WTC11 (cell line): ENCODE data around the gene INS. TPM values are rescaled to one million over a fixed set of nuclear protein-coding genes. Genes with fewer than 3 reads are reported as not detected.

Experiments used
- ATAC-seq: fragments of 200-7000 bp; cut with Tn5 transposase; 2 replicates; pipeline ENCODE4 v1.10.0; 2021; ENCODE audit warnings: mild to moderate bottlenecking, moderate library complexity
- CTCF ChIA-PET: fragments of 300-600 bp; sonication (Branson Sonifier 250); formaldehyde crosslinking; loops from one replicate; lab custom pipeline; 2021; ENCODE audit warnings: antibody characterized with exemption; lab: Charles Lee
- POLR2A ChIA-PET: fragments of 350-600 bp; sonication (Branson Sonifier 250); formaldehyde crosslinking; loops from one replicate; lab custom pipeline; 2021; ENCODE audit warnings: antibody characterized with exemption; lab: Charles Lee
- DNase-seq: peaks from one replicate; pipeline ENCODE4 v3.0.0; 2021; ENCODE audit warnings: low spot score
- H3K27ac Mint-ChIP-seq: 2 replicates; pipeline ENCODE4 v1.8.0; 2021; ENCODE audit warnings: mixed read lengths
- H3K27me3 Mint-ChIP-seq: 2 replicates; pipeline ENCODE4 v1.8.0; 2021; ENCODE audit warnings: low read depth, mild to moderate bottlenecking, moderate library complexity, mixed read lengths
- H3K36me3 Mint-ChIP-seq: 2 replicates; pipeline ENCODE4 v1.8.0; 2021; ENCODE audit warnings: mixed read lengths
- H3K4me1 Mint-ChIP-seq: 2 replicates; pipeline ENCODE4 v1.8.0; 2022; ENCODE audit warnings: mixed read lengths
- H3K4me3 Mint-ChIP-seq: 2 replicates; pipeline ENCODE4 v1.8.0; 2021; ENCODE audit warnings: mild to moderate bottlenecking, moderate library complexity, mixed read lengths
- H3K9me3 Mint-ChIP-seq: 2 replicates; pipeline ENCODE4 v1.8.0; 2021; ENCODE audit warnings: mixed read lengths
- FOXJ3 ChIP-seq: sonication (generic); formaldehyde crosslinking; IDR thresholded peaks from 2 replicates; pipeline ENCODE4 v1.9.0; 2021; ENCODE audit warnings: missing genetic modification reagents, mild to moderate bottlenecking, borderline replicate concordance
- FOXK1 ChIP-seq: sonication (generic); formaldehyde crosslinking; IDR thresholded peaks from 2 replicates; pipeline ENCODE4 v1.8.0; 2022; ENCODE audit warnings: mild to moderate bottlenecking, moderate library complexity, missing genetic modification reagents
- JAZF1 ChIP-seq: fragments of 250-450 bp; sonication (Bioruptor Pico); IDR thresholded peaks from 2 replicates; pipeline ENCODE4 v1.9.0; 2021; ENCODE audit warnings: moderate library complexity, mild to moderate bottlenecking, inconsistent platforms
- JUN ChIP-seq: sonication (generic); formaldehyde crosslinking; IDR thresholded peaks from 2 replicates; pipeline ENCODE4 v1.8.0; 2023; ENCODE audit warnings: mild to moderate bottlenecking, missing genetic modification reagents
- KAT7 ChIP-seq: sonication (generic); formaldehyde crosslinking; IDR thresholded peaks from 2 replicates; pipeline ENCODE4 v1.8.1; 2023; ENCODE audit warnings: missing genetic modification reagents, mild to moderate bottlenecking, borderline replicate concordance
- MYBL2 ChIP-seq: sonication (generic); formaldehyde crosslinking; IDR thresholded peaks from 2 replicates; pipeline ENCODE4 v1.8.1; 2023; ENCODE audit warnings: mild to moderate bottlenecking, moderate library complexity, missing genetic modification reagents
- NFE2L1 ChIP-seq: sonication (generic); formaldehyde crosslinking; IDR thresholded peaks from 2 replicates; pipeline ENCODE4 v1.8.1; 2023; ENCODE audit warnings: missing genetic modification reagents
- NFYB ChIP-seq: sonication (generic); formaldehyde crosslinking; conservative IDR thresholded peaks from 2 replicates; pipeline ENCODE4 v1.8.0; 2022; ENCODE audit warnings: low read depth, missing genetic modification reagents
- NR2C2 ChIP-seq: sonication (generic); formaldehyde crosslinking; IDR thresholded peaks from 2 replicates; pipeline ENCODE4 v1.8.0; 2022; ENCODE audit warnings: mild to moderate bottlenecking, missing genetic modification reagents
- RORB ChIP-seq: fragments of 250-450 bp; sonication (Bioruptor Pico); IDR thresholded peaks from 2 replicates; pipeline ENCODE4 v1.9.0; 2021; ENCODE audit warnings: mild to moderate bottlenecking
- SMAD3 ChIP-seq: sonication (generic); formaldehyde crosslinking; IDR thresholded peaks from 2 replicates; pipeline ENCODE4 v1.8.0; 2022; ENCODE audit warnings: missing genetic modification reagents, mild to moderate bottlenecking, borderline replicate concordance
- SMAD4 ChIP-seq: sonication (generic); formaldehyde crosslinking; IDR thresholded peaks from 2 replicates; pipeline ENCODE4 v1.8.0; 2022; ENCODE audit warnings: mild to moderate bottlenecking, missing genetic modification reagents
- TEAD4 ChIP-seq: sonication (generic); formaldehyde crosslinking; IDR thresholded peaks from 2 replicates; pipeline ENCODE4 v1.8.0; 2022; ENCODE audit warnings: mild to moderate bottlenecking, missing genetic modification reagents
- ZNF138 ChIP-seq: sonication (generic); formaldehyde crosslinking; conservative IDR thresholded peaks from 2 replicates; pipeline ENCODE4 v1.8.1; 2022; ENCODE audit warnings: mild to moderate bottlenecking, moderate library complexity, missing genetic modification reagents
- ZNF232 ChIP-seq: sonication (generic); formaldehyde crosslinking; IDR thresholded peaks from 2 replicates; pipeline ENCODE4 v1.8.0; 2022; ENCODE audit warnings: mild to moderate bottlenecking, missing genetic modification reagents
- ZNF396 ChIP-seq: fragments of 250-450 bp; sonication (Bioruptor Pico); IDR thresholded peaks from 2 replicates; pipeline ENCODE4 v1.8.0; 2021; ENCODE audit warnings: mild to moderate bottlenecking, moderate library complexity, borderline replicate concordance
- total RNA-seq: library from RNA; stranded (reverse); gene quantifications from 3 replicates; pipeline ENCODE4 v1.2.3, GENCODE V29; 2021
- TF ChIP-seq, protein P1 (sequence below): fragments of 250-450 bp; sonication (Bioruptor Pico); conservative IDR thresholded peaks from 2 replicates; pipeline ENCODE4 v1.9.0; 2021; ENCODE audit warnings: mild to moderate bottlenecking
- TF ChIP-seq, protein P2 (sequence below): sonication (generic); formaldehyde crosslinking; IDR thresholded peaks from 2 replicates; pipeline ENCODE4 v1.8.0; 2023; ENCODE audit warnings: missing genetic modification reagents
- TF ChIP-seq, protein P3 (sequence below): sonication (generic); formaldehyde crosslinking; conservative IDR thresholded peaks from 2 replicates; pipeline ENCODE4 v1.8.1; 2022; ENCODE audit warnings: mild to moderate bottlenecking, missing genetic modification reagents
- TF ChIP-seq, protein P4 (sequence below): fragments of 250-450 bp; sonication (Bioruptor Pico); IDR thresholded peaks from 2 replicates; pipeline ENCODE4 v1.9.0; 2021; ENCODE audit warnings: moderate library complexity, mild to moderate bottlenecking, inconsistent platforms, borderline replicate concordance
- TF ChIP-seq, protein P5 (sequence below): sonication (generic); formaldehyde crosslinking; IDR thresholded peaks from 2 replicates; pipeline ENCODE4 v1.8.1; 2023; ENCODE audit warnings: mild to moderate bottlenecking, missing genetic modification reagents, borderline replicate concordance
- TF ChIP-seq, protein P6 (sequence below): sonication (generic); formaldehyde crosslinking; IDR thresholded peaks from 2 replicates; pipeline ENCODE4 v1.8.0; 2022; ENCODE audit warnings: mild to moderate bottlenecking, missing genetic modification reagents
- TF ChIP-seq, protein P7 (sequence below): sonication (generic); formaldehyde crosslinking; IDR thresholded peaks from 2 replicates; pipeline ENCODE4 v1.8.0; 2023; ENCODE audit warnings: mild to moderate bottlenecking, missing genetic modification reagents

Gene INS
- total RNA-seq, 1 experiment from 2014 or later: not detected

DNA sequence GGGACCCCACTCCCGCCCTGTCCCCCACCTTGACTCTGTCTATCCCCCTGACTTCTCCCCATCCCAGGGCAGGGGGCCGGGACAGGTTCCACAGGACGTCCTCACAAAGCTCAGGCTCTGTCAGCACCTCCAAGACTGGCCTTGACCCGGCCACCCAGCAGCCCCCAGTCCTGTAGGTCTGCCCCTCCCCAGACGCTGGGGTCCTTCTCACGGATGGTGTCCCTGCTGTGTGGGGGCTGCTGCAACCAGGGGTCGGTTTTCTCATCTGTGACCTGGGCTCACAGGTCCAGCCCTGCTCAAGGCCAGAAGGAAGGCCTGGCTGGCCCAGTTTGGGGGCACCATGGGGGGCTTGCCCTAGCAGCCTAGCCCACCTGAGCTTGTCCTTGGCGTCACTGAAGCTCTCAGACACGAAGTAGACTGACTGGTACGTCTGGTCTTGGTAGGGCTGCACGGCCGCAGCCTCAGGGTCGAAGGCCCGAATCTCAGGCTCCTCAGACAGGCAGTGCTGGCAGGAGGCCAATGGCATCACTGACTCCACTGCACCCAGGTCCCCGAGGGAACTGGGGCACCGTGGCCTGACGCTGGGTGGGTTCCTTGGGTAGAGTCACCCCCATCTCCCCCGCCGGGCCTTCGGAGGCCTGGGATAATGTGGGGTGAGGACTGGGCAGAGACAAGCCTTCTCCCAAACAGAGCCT lies 4.0 kb upstream of the INS start:
- no peaks in the 10 kb centered on the region for H3K4me1 Mint-ChIP-seq
- H3K27ac Mint-ChIP-seq: no peak overlapping the region
- no peaks in the 10 kb centered on the region for H3K9me3 Mint-ChIP-seq
- TF ChIP-seq TEAD4 (CRISPR knock-in tag) (no peak), JAZF1 (CRISPR knock-in tag) (no peak), JUN (CRISPR knock-in tag) (no peak), ZNF232 (CRISPR knock-in tag) (no peak), FOXJ3 (CRISPR knock-in tag) (no peak), NFE2L1 (no peak), FOXK1 (no peak), RORB (CRISPR knock-in tag) (no peak), MYBL2 (CRISPR knock-in tag) (no peak), NR2C2 (no peak), NFYB (CRISPR knock-in tag) (no peak)
- TF ChIP-seq, protein P1, sequence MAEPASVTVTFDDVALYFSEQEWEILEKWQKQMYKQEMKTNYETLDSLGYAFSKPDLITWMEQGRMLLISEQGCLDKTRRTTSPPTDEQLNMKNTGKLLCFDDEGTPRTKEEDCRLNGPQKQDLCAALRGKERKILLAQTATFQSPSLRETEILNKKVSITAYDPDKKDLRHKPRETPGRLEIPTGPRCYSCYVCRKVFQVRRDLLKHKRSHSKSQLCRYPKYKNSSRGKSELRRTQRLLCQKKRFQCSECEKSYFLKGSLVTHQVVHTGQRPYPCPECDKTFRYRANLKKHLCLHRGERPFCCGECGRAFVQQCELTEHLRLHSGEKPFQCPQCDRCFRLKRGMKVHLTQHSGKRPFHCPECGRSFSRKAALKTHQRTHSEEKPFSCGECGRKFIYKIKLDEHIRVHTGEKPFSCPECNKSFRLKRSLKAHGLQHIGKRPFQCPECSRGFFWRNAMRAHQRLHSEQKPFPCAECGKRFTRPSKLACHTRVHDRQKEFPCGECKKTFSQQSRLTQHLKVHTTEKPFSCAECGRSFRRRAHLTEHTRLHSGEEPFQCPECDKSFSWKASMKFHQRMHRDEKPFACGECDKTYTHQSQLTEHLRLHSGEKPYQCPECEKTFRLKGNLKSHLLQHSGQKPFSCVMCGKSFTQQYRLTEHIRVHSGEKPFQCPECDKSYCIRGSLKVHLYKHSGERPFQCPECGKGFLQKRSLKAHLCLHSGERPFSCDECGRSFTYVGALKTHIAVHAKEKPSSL: no peak
- TF ChIP-seq, protein P2, sequence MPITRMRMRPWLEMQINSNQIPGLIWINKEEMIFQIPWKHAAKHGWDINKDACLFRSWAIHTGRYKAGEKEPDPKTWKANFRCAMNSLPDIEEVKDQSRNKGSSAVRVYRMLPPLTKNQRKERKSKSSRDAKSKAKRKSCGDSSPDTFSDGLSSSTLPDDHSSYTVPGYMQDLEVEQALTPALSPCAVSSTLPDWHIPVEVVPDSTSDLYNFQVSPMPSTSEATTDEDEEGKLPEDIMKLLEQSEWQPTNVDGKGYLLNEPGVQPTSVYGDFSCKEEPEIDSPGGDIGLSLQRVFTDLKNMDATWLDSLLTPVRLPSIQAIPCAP (CRISPR knock-in tag): no peak
- TF ChIP-seq, protein P3, sequence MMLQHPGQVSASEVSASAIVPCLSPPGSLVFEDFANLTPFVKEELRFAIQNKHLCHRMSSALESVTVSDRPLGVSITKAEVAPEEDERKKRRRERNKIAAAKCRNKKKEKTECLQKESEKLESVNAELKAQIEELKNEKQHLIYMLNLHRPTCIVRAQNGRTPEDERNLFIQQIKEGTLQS (CRISPR knock-in tag): no peak
- TF ChIP-seq, protein P4, sequence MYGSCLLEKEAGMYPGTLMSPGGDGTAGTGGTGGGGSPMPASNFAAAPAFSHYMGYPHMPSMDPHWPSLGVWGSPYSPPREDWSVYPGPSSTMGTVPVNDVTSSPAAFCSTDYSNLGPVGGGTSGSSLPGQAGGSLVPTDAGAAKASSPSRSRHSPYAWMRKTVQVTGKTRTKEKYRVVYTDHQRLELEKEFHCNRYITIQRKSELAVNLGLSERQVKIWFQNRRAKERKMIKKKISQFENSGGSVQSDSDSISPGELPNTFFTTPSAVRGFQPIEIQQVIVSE (CRISPR knock-in tag): no peak
- TF ChIP-seq, all 79 proteins: peak for 0
- POLR2A ChIA-PET: no interaction called here
- H3K4me3 Mint-ChIP-seq: no peak overlapping the region
- H3K36me3 Mint-ChIP-seq: no peaks in the 10 kb centered on the region
- ATAC-seq: no peak
- no peaks in the 10 kb centered on the region for H3K27me3 Mint-ChIP-seq
- CTCF ChIA-PET: interaction anchor here (1.0 to 3.9 kb wide), 16 partner anchors 9 to 1000 kb away, joined by 3 to 37 read pairs (median 7); partner anchors contain the start of gene OSBPL5
- no peak for DNase-seq

DNA sequence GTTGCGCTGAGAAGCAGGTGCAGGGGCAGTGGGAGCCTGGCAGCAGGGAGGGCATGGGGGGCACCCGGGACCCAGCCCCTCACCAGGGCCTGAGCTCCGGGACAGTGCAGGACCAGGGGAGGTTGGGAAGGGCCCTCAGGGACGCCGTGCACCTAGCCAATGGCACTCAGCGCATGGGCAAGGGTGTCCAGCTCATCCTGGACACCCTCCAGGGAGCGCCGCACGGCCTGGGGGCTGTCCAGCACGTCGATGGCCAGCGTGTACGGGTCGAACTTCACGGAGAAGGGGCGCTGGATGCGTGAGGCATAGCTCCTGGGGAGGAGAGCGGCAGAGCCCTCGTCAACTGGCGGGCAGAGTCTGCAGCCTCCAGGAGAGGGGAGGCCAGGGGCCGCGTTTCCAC lies 3.1 kb upstream of the INS start:
- Mint-ChIP-seq H3K36me3 (no peaks in the 10 kb centered on the region), H3K4me1 (no peaks in the 10 kb centered on the region), H3K4me3 (no peak overlapping the region), H3K9me3 (no peaks in the 10 kb centered on the region), H3K27ac (no peak overlapping the region), H3K27me3 (no peaks in the 10 kb centered on the region)
- DNase-seq: no peak
- ChIA-PET CTCF (interaction anchor here (1.0 to 3.9 kb wide), 8 partner anchors 8 to 1001 kb away, joined by 3 to 25 read pairs (median 7); partner anchors contain the start of gene OSBPL5), POLR2A (no interaction called here)
- no peak for ATAC-seq
- TF ChIP-seq ZNF396 (CRISPR knock-in tag): no peak
- no peak for TF ChIP-seq KAT7
- TF ChIP-seq ZNF138: no peak
- TF ChIP-seq SMAD4: no peak
- TF ChIP-seq FOXK1: no peak
- TF ChIP-seq SMAD3: no peak
- TF ChIP-seq, protein P5, sequence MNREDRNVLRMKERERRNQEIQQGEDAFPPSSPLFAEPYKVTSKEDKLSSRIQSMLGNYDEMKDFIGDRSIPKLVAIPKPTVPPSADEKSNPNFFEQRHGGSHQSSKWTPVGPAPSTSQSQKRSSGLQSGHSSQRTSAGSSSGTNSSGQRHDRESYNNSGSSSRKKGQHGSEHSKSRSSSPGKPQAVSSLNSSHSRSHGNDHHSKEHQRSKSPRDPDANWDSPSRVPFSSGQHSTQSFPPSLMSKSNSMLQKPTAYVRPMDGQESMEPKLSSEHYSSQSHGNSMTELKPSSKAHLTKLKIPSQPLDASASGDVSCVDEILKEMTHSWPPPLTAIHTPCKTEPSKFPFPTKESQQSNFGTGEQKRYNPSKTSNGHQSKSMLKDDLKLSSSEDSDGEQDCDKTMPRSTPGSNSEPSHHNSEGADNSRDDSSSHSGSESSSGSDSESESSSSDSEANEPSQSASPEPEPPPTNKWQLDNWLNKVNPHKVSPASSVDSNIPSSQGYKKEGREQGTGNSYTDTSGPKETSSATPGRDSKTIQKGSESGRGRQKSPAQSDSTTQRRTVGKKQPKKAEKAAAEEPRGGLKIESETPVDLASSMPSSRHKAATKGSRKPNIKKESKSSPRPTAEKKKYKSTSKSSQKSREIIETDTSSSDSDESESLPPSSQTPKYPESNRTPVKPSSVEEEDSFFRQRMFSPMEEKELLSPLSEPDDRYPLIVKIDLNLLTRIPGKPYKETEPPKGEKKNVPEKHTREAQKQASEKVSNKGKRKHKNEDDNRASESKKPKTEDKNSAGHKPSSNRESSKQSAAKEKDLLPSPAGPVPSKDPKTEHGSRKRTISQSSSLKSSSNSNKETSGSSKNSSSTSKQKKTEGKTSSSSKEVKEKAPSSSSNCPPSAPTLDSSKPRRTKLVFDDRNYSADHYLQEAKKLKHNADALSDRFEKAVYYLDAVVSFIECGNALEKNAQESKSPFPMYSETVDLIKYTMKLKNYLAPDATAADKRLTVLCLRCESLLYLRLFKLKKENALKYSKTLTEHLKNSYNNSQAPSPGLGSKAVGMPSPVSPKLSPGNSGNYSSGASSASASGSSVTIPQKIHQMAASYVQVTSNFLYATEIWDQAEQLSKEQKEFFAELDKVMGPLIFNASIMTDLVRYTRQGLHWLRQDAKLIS (CRISPR knock-in tag): no peak
- no peak for TF ChIP-seq ZNF232 (CRISPR knock-in tag)
- TF ChIP-seq, protein P6, sequence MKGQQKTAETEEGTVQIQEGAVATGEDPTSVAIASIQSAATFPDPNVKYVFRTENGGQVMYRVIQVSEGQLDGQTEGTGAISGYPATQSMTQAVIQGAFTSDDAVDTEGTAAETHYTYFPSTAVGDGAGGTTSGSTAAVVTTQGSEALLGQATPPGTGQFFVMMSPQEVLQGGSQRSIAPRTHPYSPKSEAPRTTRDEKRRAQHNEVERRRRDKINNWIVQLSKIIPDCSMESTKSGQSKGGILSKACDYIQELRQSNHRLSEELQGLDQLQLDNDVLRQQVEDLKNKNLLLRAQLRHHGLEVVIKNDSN (CRISPR knock-in tag): no peak
- TF ChIP-seq, protein P7, sequence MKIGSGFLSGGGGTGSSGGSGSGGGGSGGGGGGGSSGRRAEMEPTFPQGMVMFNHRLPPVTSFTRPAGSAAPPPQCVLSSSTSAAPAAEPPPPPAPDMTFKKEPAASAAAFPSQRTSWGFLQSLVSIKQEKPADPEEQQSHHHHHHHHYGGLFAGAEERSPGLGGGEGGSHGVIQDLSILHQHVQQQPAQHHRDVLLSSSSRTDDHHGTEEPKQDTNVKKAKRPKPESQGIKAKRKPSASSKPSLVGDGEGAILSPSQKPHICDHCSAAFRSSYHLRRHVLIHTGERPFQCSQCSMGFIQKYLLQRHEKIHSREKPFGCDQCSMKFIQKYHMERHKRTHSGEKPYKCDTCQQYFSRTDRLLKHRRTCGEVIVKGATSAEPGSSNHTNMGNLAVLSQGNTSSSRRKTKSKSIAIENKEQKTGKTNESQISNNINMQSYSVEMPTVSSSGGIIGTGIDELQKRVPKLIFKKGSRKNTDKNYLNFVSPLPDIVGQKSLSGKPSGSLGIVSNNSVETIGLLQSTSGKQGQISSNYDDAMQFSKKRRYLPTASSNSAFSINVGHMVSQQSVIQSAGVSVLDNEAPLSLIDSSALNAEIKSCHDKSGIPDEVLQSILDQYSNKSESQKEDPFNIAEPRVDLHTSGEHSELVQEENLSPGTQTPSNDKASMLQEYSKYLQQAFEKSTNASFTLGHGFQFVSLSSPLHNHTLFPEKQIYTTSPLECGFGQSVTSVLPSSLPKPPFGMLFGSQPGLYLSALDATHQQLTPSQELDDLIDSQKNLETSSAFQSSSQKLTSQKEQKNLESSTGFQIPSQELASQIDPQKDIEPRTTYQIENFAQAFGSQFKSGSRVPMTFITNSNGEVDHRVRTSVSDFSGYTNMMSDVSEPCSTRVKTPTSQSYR (CRISPR knock-in tag): no peak
